Stimulated activated naive CD8-positive, alpha-beta T cell treated with anti-CD3 and anti-CD28 coated beads, Interleukin-15, Interleukin-2, amounts not matched to agents 100 ng/mL and 50 ng/mL, for 24 hours (primary cell): Measurements from ENCODE around the gene GABARAPL1.

Source experiments
- H3K27ac Mint-ChIP-seq: one replicate; pipeline ENCODE4 v1.8.0; 2021; ENCODE audit warnings: mild to moderate bottlenecking, mixed read lengths
- H3K27me3 Mint-ChIP-seq: one replicate; pipeline ENCODE4 v1.8.0; 2021; ENCODE audit warnings: mixed read lengths
- H3K36me3 Mint-ChIP-seq: one replicate; pipeline ENCODE4 v1.8.0; 2021; ENCODE audit warnings: low read depth, mixed read lengths
- H3K4me1 Mint-ChIP-seq: one replicate; pipeline ENCODE4 v1.8.0; 2021; ENCODE audit warnings: low read depth, mixed read lengths
- H3K4me3 Mint-ChIP-seq: one replicate; pipeline ENCODE4 v1.8.0; 2021; ENCODE audit warnings: mild to moderate bottlenecking, mixed read lengths
- H3K9me3 Mint-ChIP-seq: one replicate; pipeline ENCODE4 v1.8.0; 2021; ENCODE audit warnings: mixed read lengths

GABARAPL1 gene

DNA sequence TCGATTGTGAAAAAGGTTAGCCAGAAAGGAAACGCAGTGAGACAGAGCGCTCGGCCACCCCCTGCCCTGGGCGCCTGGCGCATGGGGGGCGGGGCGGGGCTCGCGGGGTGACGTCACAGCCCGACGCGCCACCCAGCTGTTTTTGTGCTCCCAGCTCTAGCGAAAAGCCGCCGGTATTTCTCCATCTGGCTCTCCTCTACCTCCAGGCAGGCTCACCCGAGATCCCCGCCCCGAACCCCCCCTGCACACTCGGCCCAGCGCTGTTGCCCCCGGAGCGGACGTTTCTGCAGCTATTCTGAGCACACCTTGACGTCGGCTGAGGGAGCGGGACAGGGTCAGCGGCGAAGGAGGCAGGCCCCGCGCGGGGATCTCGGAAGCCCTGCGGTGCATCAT lies at the start of gene GABARAPL1:
GABARAPL1 (plus strand) TSS at position 139 of the 393 bp plus-strand sequence; CDS start at position 392, 253 bp downstream.
- Mint-ChIP-seq H3K4me3 (peak within 1 kb of the TSS; percentile 92), H3K4me1 (peaks cover 37% of the 10 kb centered on the region), H3K27ac (peak within 1 kb of the TSS; percentile 94), H3K36me3 (no peaks in the 10 kb centered on the region), H3K9me3 (no peaks in the 10 kb centered on the region), H3K27me3 (no peaks in the 10 kb centered on the region)

DNA sequence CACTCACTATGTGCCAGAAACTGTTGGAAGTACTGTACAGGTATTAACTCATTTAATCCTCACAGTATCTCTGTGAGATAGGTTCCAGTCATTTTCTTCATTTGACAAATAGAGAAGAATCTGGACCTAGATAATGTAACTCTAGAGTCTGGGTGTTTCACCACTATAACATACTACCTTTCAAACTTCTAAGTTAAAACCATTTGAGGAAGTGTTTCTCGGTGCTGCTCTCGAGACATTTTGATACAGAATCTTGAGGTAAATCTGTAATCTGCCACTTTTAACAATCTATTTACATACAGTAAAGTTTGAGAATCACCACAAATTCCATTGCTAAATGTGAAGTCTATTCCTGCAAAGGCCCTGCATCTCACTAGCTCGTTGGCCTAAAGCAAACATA lies 49.6 kb upstream of the GABARAPL1 start:
- Mint-ChIP-seq H3K9me3 (no peaks in the 10 kb centered on the region), H3K4me3 (no peak overlapping the region), H3K36me3 (no peaks in the 10 kb centered on the region), H3K27ac (no peak overlapping the region), H3K4me1 (no peaks in the 10 kb centered on the region), H3K27me3 (peaks cover 3% of the 10 kb centered on the region)

DNA sequence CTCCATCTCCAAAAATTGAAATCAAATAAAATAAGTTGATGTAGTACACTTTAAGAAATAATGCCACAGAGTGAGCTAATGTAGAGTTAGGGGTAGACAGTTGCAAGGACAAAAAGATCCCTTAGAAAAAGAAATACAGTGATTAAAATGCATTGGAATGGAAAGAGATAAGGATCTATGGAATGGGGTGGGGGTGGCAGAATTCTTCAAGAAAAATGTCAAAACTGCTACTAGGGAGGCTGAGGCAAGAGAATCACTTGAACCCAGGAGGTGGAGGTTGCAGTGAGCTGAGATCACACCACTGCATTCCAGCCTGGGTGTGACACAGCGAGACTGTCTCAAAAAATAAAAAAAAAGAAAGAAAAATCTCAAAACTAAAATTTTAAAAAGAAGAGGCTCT lies 47.3 kb upstream of the GABARAPL1 start:
- no peaks in the 10 kb centered on the region for H3K9me3 Mint-ChIP-seq
- no peaks in the 10 kb centered on the region for H3K4me1 Mint-ChIP-seq
- H3K36me3 Mint-ChIP-seq, result no peaks in the 10 kb centered on the region
- no peak overlapping the region for H3K4me3 Mint-ChIP-seq
- no peaks in the 10 kb centered on the region for H3K27me3 Mint-ChIP-seq
- peak overlapping the region; percentile 48 for H3K27ac Mint-ChIP-seq

GRCh38 chr12:10167599-10167998 lies 45.1 kb upstream of the GABARAPL1 start:
- Mint-ChIP-seq H3K27me3 (peaks cover 7% of the 10 kb centered on the region), H3K9me3 (no peaks in the 10 kb centered on the region), H3K36me3 (no peaks in the 10 kb centered on the region), H3K27ac (no peak overlapping the region), H3K4me1 (no peaks in the 10 kb centered on the region), H3K4me3 (no peak overlapping the region)

DNA sequence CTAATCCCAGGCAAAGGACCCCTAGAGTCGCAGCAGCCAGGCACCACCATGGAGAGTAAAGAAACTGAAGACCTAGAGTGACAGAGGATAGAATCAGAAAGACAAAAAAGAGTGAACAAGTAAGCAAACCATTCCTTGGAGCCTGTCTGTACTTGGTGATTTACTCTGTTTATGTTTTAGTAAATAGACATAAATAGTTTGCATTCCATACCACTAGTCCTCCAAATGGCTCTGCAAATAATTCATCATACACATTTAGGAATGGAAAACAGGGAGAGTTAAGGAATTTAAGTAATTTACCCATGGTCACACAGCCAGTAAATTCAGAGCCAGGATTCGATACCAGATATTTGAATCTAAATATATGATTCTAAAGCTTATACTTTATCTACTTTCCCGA lies 43.6 kb upstream of the GABARAPL1 start:
- no peaks in the 10 kb centered on the region for H3K4me1 Mint-ChIP-seq
- H3K4me3 Mint-ChIP-seq, result no peak overlapping the region
- H3K27me3 Mint-ChIP-seq, result peaks cover 7% of the 10 kb centered on the region
- no peak overlapping the region for H3K27ac Mint-ChIP-seq
- no peaks in the 10 kb centered on the region for H3K36me3 Mint-ChIP-seq
- H3K9me3 Mint-ChIP-seq, result no peaks in the 10 kb centered on the region

DNA sequence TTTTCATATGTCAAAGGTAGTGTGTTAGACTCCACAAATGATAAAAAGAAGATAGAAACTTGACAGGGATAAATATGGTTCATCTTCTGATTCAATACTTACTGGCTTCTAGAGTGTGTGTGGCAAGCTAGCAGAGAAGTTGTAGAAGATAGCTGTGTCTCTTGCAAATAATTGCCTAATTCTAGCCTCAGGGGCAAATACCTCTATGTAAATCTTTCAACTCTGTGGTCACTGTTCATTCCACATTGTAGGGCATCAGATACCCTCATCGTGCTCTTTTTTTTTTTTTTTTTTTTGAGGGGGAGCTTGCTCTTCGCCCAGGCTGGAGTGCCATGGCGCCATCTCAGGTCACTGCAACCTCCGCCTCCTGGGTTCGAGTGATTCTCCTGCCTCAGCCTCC lies 42.5 kb upstream of the GABARAPL1 start:
- Mint-ChIP-seq H3K36me3 (no peaks in the 10 kb centered on the region), H3K27ac (no peak overlapping the region), H3K9me3 (no peaks in the 10 kb centered on the region), H3K27me3 (peaks cover 7% of the 10 kb centered on the region), H3K4me1 (no peaks in the 10 kb centered on the region), H3K4me3 (no peak overlapping the region)

GRCh38 chr12:10171973-10172728 lies 40.5 kb upstream of the GABARAPL1 start, which contains the start of gene OLR1:
Gene OLR1 (minus strand): TSS chr12:10172132. CDS start chr12:10172077, 55 bp downstream.
- peaks cover 12% of the 10 kb centered on the region for H3K27me3 Mint-ChIP-seq
- no peaks in the 10 kb centered on the region for H3K9me3 Mint-ChIP-seq
- no peak within 1 kb of the TSS for H3K27ac Mint-ChIP-seq
- no peak within 1 kb of the TSS for H3K4me3 Mint-ChIP-seq
- H3K36me3 Mint-ChIP-seq, result no peaks in the 10 kb centered on the region
- H3K4me1 Mint-ChIP-seq, result no peaks in the 10 kb centered on the region

DNA sequence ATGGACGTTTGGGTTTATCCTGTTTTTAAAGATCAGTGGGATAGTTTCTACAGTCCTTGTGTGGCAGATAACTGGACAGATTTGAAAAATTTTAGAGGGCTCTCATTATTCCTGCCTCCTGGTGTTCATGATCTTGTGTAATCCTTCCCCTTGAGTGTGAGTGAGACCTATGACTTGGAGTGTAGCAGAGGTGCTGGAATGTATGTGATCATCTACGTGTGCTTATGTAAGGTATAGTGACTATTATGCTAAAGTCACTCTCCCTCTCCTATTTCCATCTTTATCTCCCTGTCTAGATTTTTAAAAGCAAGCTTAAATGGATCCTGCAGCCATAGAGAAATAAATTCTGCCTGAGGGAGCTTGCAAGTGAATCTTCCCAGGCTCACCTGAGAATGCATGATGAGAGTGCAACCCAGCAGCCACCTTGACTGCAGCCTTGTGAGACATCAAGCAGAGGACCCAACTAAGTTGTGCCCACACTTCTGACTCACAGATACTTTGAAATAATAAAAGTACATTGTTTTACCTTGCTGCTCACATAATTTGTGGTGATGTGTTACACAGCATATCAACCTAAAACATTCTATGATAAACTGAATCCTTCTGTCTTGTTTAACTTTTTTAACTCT lies 37.6 kb upstream of the GABARAPL1 start:
- Mint-ChIP-seq H3K4me3 (no peak overlapping the region), H3K36me3 (no peaks in the 10 kb centered on the region), H3K9me3 (no peaks in the 10 kb centered on the region), H3K4me1 (no peaks in the 10 kb centered on the region), H3K27ac (no peak overlapping the region), H3K27me3 (peaks cover 23% of the 10 kb centered on the region)

GRCh38 chr12:10175846-10176636 lies 36.6 kb upstream of the GABARAPL1 start:
- Mint-ChIP-seq H3K27ac (no peak overlapping the region), H3K4me1 (no peaks in the 10 kb centered on the region), H3K27me3 (peaks cover 20% of the 10 kb centered on the region), H3K4me3 (no peak overlapping the region), H3K9me3 (no peaks in the 10 kb centered on the region), H3K36me3 (no peaks in the 10 kb centered on the region)

DNA sequence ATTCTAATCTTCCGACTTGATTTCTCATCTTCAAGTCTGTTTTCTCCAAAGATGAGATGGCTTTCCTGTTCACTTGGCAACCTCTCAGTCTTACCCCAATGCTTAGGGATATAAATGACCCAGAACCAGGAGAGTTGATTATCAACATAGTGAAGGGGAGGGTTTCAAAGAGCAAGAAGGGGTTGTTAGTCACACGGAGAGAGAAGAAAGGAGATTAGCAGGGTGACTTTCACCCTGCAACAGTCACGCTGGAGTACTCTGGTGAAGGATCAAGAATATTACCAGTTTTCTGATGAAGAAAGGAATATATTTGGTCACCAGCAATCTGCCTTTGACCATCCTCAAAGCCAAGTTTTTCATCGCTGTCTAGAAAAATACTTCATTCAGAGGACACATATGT lies 33.9 kb upstream of the GABARAPL1 start, which contains the start of gene TMEM52B:
TMEM52B (plus strand) TSS at position 212 of the 400 bp plus-strand sequence. CDS start 543 bp downstream, outside the sequence.
- Mint-ChIP-seq H3K4me3 (no peak within 1 kb of the TSS), H3K4me1 (peaks cover 7% of the 10 kb centered on the region), H3K9me3 (no peaks in the 10 kb centered on the region), H3K36me3 (no peaks in the 10 kb centered on the region), H3K27ac (no peak within 1 kb of the TSS), H3K27me3 (peaks cover 32% of the 10 kb centered on the region)

DNA sequence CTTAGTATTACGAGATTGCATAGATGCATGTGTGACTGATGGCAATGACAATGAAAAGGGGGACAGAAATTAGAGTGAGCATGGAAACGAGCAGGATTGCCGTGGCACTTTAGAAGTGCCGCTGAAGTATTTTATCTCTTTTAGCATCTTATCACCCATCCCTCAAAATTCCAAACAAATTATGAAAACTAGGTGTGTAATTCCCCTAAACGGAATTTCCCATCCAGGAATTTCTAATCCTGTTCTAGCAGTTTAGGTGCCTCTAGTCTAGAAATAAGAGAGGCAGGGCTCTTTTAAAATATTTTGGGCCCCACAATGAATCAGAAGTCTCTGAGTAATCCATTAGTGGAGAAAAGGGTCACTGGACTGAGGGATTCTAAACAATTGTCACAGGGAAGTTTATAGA lies 32.9 kb upstream of the GABARAPL1 start:
- Mint-ChIP-seq H3K36me3 (no peaks in the 10 kb centered on the region), H3K27ac (no peak overlapping the region), H3K4me1 (peaks cover 7% of the 10 kb centered on the region), H3K27me3 (peaks cover 41% of the 10 kb centered on the region), H3K4me3 (no peak overlapping the region), H3K9me3 (no peaks in the 10 kb centered on the region)

GRCh38 chr12:10182354-10183049 lies 30.2 kb upstream of the GABARAPL1 start:
- no peaks in the 10 kb centered on the region for H3K36me3 Mint-ChIP-seq
- no peak overlapping the region for H3K4me3 Mint-ChIP-seq
- peaks cover 10% of the 10 kb centered on the region for H3K4me1 Mint-ChIP-seq
- no peaks in the 10 kb centered on the region for H3K9me3 Mint-ChIP-seq
- peaks cover 42% of the 10 kb centered on the region for H3K27me3 Mint-ChIP-seq
- no peak overlapping the region for H3K27ac Mint-ChIP-seq

DNA sequence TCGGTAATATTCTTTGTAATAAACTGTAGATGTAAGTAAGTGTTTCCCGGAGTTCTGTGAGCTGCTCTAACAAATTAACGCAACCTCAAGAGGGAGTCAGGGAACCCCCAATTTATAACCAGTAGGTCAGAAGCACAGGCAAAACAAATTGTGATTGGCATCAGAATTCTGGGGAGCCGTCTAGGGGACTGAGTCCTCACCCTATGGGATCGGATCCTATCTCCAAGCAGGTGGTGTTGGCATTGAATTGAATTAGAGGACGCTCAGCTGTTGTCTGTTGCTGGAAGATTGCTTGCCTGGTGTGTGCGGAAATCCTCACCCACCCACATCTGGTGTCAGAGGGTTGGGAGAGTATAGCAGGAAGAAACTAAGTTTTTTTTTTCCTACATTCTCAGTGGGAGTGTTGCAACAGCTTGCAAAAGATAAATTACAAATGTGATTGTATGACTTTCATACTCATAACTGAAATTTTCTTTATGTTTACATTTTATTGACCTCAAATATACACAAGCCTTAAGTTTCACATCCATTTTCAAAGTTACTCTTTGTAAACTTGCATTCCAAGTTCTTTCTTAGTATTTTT lies 28.3 kb upstream of the GABARAPL1 start:
- no peaks in the 10 kb centered on the region for H3K9me3 Mint-ChIP-seq
- peaks cover 38% of the 10 kb centered on the region for H3K27me3 Mint-ChIP-seq
- no peak overlapping the region for H3K4me3 Mint-ChIP-seq
- H3K27ac Mint-ChIP-seq, result no peak overlapping the region
- no peaks in the 10 kb centered on the region for H3K36me3 Mint-ChIP-seq
- H3K4me1 Mint-ChIP-seq, result peaks cover 10% of the 10 kb centered on the region

- H3K27me3 Mint-ChIP-seq, result peaks cover 31% of the 10 kb centered on the region
- H3K4me1 Mint-ChIP-seq, result peaks cover 10% of the 10 kb centered on the region
- H3K36me3 Mint-ChIP-seq, result no peaks in the 10 kb centered on the region
- H3K27ac Mint-ChIP-seq, result no peak overlapping the region
- H3K9me3 Mint-ChIP-seq, result no peaks in the 10 kb centered on the region
- H3K4me3 Mint-ChIP-seq, result no peak overlapping the region
Measured at GRCh38 chr12:10186299-10186698, 26.4 kb upstream of the GABARAPL1 start.
